Chondrocyte (in vitro differentiated cells): ENCODE measurements around the gene IQGAP1. TPM values are rescaled to one million over a fixed set of nuclear protein-coding genes. Genes with fewer than 3 reads are reported as not detected.
A peak's percentile ranks its signal among the peaks of the same experiment; 100 is the strongest.
"Not testable (repeated sequence)": the region's sequence is repeated elsewhere in the genome, so short reads cannot be mapped to it uniquely, and the experiment has no call there.

Source experiments
- DNase-seq: peaks from one replicate; pipeline ENCODE4 v3.0.0; 2021; ENCODE audit warnings: mixed read lengths, low spot score
- H3K27ac Mint-ChIP-seq: one replicate; pipeline ENCODE4 v1.8.0; 2021; ENCODE audit warnings: mild to moderate bottlenecking, moderate library complexity, mixed read lengths; ENCODE audit not compliant: unreplicated experiment
- H3K27me3 Mint-ChIP-seq: 2 replicates; pipeline ENCODE4 v1.8.0; 2021; ENCODE audit warnings: low read depth, mixed read lengths
- H3K36me3 Mint-ChIP-seq: 2 replicates; pipeline ENCODE4 v1.8.0; 2021; ENCODE audit warnings: low read depth, mixed read lengths
- H3K4me1 Mint-ChIP-seq: 2 replicates; pipeline ENCODE4 v1.8.0; 2021; ENCODE audit warnings: low read depth, mild to moderate bottlenecking, mixed read lengths
- H3K4me3 Mint-ChIP-seq: one replicate; pipeline ENCODE4 v1.8.0; 2021; ENCODE audit warnings: mild to moderate bottlenecking, moderate library complexity, mixed read lengths; ENCODE audit not compliant: unreplicated experiment
- H3K9me3 Mint-ChIP-seq: 2 replicates; pipeline ENCODE4 v1.8.0; 2021; ENCODE audit warnings: low read depth, mixed read lengths
- total RNA-seq: library from RNA; stranded (reverse); gene quantifications from 3 replicates; pipeline ENCODE4 v1.2.1, GENCODE V29; 2021
- TF ChIP-seq, protein P1 (sequence below): fragments of 200-600 bp; sonication (generic); IDR thresholded peaks from 2 replicates; pipeline ENCODE4 v1.5.0; 2021; ENCODE audit warnings: antibody characterized with exemption, mild to moderate bottlenecking, moderate library complexity

The IQGAP1 gene
- total RNA-seq, 1 donor from 2014 or later, result 209 TPM

DNA sequence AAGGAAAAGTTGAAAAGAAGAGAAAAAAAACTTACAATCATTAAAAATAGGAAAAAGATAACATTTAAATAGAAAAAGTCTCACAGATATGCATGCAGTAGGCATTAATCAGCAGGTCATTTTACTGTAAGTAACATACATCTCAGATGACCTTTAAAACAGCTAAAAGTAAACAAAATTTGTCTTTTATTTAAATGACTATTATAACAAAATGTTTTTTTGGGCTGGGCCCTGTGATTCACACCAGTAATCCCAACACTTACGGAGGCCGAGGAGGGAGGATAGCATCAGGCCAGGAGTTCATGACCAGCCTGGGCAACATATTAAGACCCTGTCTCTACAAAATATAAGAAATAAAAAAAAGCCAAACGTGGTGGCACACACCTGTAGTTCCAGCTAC is 14.7 kb downstream of the IQGAP1 start:
- Mint-ChIP-seq H3K27me3 (no peaks in the 10 kb centered on the region), H3K4me1 (peaks cover 83% of the 10 kb centered on the region), H3K9me3 (no peaks in the 10 kb centered on the region), H3K4me3 (peak overlapping the region; percentile 29), H3K27ac (peak overlapping the region; percentile 96), H3K36me3 (peaks cover 2% of the 10 kb centered on the region)
- no peak for DNase-seq
- TF ChIP-seq, protein P1, sequence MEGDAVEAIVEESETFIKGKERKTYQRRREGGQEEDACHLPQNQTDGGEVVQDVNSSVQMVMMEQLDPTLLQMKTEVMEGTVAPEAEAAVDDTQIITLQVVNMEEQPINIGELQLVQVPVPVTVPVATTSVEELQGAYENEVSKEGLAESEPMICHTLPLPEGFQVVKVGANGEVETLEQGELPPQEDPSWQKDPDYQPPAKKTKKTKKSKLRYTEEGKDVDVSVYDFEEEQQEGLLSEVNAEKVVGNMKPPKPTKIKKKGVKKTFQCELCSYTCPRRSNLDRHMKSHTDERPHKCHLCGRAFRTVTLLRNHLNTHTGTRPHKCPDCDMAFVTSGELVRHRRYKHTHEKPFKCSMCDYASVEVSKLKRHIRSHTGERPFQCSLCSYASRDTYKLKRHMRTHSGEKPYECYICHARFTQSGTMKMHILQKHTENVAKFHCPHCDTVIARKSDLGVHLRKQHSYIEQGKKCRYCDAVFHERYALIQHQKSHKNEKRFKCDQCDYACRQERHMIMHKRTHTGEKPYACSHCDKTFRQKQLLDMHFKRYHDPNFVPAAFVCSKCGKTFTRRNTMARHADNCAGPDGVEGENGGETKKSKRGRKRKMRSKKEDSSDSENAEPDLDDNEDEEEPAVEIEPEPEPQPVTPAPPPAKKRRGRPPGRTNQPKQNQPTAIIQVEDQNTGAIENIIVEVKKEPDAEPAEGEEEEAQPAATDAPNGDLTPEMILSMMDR, result no peak

DNA sequence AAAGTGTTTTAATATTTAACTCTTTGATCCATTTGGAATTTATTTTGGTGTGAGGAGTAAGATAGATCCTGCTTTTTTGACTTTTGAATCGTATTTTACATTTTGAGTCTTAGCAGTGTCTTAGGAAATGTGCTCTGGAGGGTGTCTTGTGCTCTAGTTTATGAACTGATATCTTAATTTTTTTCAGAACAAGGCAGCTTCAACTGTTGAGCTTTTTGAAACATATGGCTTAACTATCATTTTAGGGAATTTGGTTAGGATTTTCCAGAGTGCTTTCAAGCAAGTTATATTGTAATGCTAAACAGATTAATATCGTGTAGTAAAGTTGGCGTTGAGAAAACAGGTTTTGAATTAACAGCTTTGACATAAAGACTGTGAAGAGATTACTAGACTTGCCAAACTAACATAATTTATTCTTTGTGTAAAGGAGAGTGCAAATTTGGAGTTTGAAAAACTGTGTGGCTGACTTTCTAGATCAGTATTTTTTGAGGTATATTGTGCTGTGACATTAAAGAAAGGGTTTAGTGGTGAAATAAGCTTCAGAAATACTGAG is 17.1 kb downstream of the IQGAP1 start:
- Mint-ChIP-seq H3K36me3 (peaks cover 6% of the 10 kb centered on the region), H3K27ac (peak overlapping the region; percentile 95), H3K27me3 (no peaks in the 10 kb centered on the region), H3K4me1 (peaks cover 91% of the 10 kb centered on the region), H3K9me3 (peaks cover 3% of the 10 kb centered on the region), H3K4me3 (no peak overlapping the region)
- TF ChIP-seq, protein P1, result no peak
- no peak for DNase-seq

DNA sequence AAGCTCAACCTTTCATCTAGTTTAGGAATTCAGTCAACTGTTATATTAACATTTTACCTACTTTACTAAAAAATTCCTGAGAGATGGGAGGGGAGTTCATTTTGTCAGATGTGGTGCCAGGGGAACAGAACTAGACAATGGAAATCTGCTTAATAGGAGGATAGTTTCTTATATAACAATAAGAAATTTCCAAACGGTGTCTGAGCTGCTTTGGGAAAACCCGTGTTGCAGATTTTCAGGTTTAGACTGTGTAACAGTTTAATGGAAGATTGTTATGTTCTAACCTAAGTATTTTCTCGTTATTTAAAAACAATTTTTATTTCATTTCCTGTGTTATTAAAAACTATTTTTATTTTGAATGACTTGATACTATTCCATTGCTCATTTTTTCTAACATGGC is 19.3 kb downstream of the IQGAP1 start:
- peaks cover 77% of the 10 kb centered on the region for H3K4me1 Mint-ChIP-seq
- no peaks in the 10 kb centered on the region for H3K27me3 Mint-ChIP-seq
- H3K9me3 Mint-ChIP-seq, result peaks cover 3% of the 10 kb centered on the region
- TF ChIP-seq, protein P1, result no peak
- no peak overlapping the region for H3K4me3 Mint-ChIP-seq
- no peak for DNase-seq
- H3K36me3 Mint-ChIP-seq, result peaks cover 9% of the 10 kb centered on the region
- peak overlapping the region; percentile 95 for H3K27ac Mint-ChIP-seq

DNA sequence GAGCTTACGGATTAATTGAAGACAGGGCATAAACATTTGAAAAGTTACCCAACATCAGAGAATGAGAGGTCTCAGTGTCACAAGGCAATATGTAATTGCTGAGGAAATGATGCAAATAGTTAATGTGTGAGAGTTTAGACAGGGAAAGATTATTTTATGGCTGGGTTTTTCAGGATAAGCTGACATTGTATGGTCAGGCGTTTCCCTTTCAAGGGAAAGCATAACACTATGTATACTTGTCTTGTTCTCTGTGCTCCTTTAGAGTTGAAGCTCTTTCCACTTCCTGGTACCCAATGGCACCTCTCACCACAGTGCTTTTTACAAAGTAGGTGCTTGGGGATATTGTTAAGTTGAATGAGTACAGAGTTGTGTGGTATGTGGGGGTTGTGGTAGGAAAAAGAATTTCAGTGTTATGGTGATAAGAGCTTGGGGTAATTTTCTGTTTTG is 19.9 kb downstream of the IQGAP1 start:
- Mint-ChIP-seq H3K9me3 (peaks cover 3% of the 10 kb centered on the region), H3K27me3 (no peaks in the 10 kb centered on the region), H3K27ac (peak overlapping the region; percentile 95), H3K4me3 (no peak overlapping the region), H3K36me3 (peaks cover 9% of the 10 kb centered on the region), H3K4me1 (peaks cover 77% of the 10 kb centered on the region)
- DNase-seq, result no peak
- TF ChIP-seq, protein P1, result no peak

DNA sequence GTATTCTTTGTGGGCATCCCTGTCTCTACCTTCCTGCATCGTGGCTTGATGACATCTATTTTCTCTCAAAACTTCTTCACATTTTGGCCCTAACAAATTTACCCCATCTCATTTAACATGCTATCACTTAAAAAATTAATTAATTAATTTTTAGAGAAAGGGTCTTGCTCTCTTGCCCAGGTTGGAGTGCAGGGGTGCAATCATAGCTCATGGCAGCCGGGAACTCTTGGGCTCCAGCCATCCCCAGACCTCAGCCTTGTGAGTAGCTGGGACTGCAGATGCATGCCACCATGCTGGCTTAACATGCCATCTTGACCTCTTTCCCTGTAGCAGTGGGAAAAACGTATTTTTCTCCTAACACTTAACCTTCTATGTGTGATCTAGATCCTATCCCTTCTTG is 20.6 kb downstream of the IQGAP1 start:
- DNase-seq, result no peak
- Mint-ChIP-seq H3K4me3 (no peak overlapping the region), H3K36me3 (peaks cover 9% of the 10 kb centered on the region), H3K9me3 (peaks cover 3% of the 10 kb centered on the region), H3K27ac (no peak overlapping the region), H3K27me3 (no peaks in the 10 kb centered on the region), H3K4me1 (peaks cover 78% of the 10 kb centered on the region)
- TF ChIP-seq, protein P1, result no peak

DNA sequence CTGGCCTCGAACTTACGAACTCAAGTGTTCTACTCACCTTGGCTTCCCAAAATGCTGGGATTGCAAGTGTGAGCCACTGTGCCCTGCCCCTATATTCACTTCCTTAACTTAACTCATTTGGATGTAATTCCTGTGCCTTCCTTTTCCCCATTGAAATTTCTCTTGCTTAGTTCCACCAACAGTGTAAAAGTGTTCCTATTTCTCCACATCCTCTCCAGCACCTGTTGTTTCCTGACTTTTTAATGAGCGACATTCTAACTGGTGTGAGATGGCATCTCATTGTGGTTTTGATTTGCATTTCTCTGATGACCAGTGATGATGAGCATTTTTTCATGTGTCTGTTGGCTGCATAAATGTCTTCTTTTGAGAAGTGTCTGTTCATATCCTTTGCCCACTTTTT is 21.5 kb downstream of the IQGAP1 start:
- not testable (repeated sequence) for H3K27me3 Mint-ChIP-seq, H3K4me3 Mint-ChIP-seq, DNase-seq, H3K36me3 Mint-ChIP-seq, H3K27ac Mint-ChIP-seq, H3K9me3 Mint-ChIP-seq
- H3K4me1 Mint-ChIP-seq, result peaks cover 79% of the 10 kb centered on the region

DNA sequence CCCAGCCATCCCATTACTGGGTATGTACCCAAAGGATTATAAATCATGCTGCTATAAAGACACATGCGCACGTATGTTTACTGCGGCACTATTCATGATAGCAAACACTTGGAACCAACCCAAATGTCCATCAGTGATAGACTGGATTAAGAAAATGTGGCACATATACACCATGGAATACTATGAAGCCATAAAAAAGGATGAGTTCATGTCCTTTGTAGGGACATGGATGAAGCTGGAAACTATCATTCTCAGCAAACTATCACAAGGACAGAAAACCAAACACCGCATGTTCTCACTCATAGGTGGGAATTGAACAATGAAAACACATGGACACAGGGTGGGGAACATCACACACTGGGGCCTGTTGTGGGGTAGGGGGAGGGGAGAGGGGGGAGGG is 22.3 kb downstream of the IQGAP1 start:
- H3K9me3 Mint-ChIP-seq, H3K27ac Mint-ChIP-seq, H3K4me3 Mint-ChIP-seq, H3K27me3 Mint-ChIP-seq, H3K36me3 Mint-ChIP-seq, DNase-seq: not testable (repeated sequence)
- H3K4me1 Mint-ChIP-seq, result peaks cover 79% of the 10 kb centered on the region
